Endothelial cell (in vitro differentiated cells): ENCODE data around the gene KBTBD7. TPM values are rescaled to one million over a fixed set of nuclear protein-coding genes. Genes with fewer than 3 reads are reported as not detected.

Experiments used
- DNase-seq: peaks from one replicate; pipeline ENCODE4 v3.0.0; 2021; ENCODE audit warnings: low spot score
- H3K27ac Mint-ChIP-seq: one replicate; pipeline ENCODE4 v1.8.0; 2021; ENCODE audit warnings: mixed read lengths, inconsistent platforms; ENCODE audit not compliant: unreplicated experiment
- H3K27me3 Mint-ChIP-seq: one replicate; pipeline ENCODE4 v1.8.0; 2021; ENCODE audit warnings: mild to moderate bottlenecking, moderate library complexity, mixed read lengths, inconsistent platforms; ENCODE audit not compliant: unreplicated experiment
- H3K36me3 Mint-ChIP-seq: one replicate; pipeline ENCODE4 v1.8.0; 2021; ENCODE audit warnings: mild to moderate bottlenecking, low read depth, mixed read lengths, inconsistent platforms; ENCODE audit not compliant: unreplicated experiment
- H3K4me1 Mint-ChIP-seq: one replicate; pipeline ENCODE4 v1.8.0; 2021; ENCODE audit warnings: mild to moderate bottlenecking, mixed read lengths, inconsistent platforms; ENCODE audit not compliant: unreplicated experiment
- H3K4me3 Mint-ChIP-seq: one replicate; pipeline ENCODE4 v1.8.0; 2021; ENCODE audit warnings: mild to moderate bottlenecking, mixed read lengths, inconsistent platforms; ENCODE audit not compliant: unreplicated experiment
- H3K9me3 Mint-ChIP-seq: one replicate; pipeline ENCODE4 v1.8.0; 2021; ENCODE audit warnings: mixed read lengths, inconsistent platforms; ENCODE audit not compliant: unreplicated experiment
- total RNA-seq: library from RNA; stranded (reverse); fragmentation: NEBNext Ultra II Directional; extraction: Animal tissue kit (Norgen Biotek cat#: 25700); gene quantifications from one replicate; pipeline ENCODE4 v1.2.1, GENCODE V29; 2021; ENCODE audit not compliant: unreplicated experiment
- TF ChIP-seq, protein P1 (sequence below): fragments of 200-600 bp; sonication (generic); IDR thresholded peaks from one replicate; pipeline ENCODE4 v1.5.0; 2021; ENCODE audit warnings: antibody characterized with exemption; ENCODE audit not compliant: unreplicated experiment

The KBTBD7 gene
- total RNA-seq, 1 donor from 2014 or later, result 9.0 TPM

DNA sequence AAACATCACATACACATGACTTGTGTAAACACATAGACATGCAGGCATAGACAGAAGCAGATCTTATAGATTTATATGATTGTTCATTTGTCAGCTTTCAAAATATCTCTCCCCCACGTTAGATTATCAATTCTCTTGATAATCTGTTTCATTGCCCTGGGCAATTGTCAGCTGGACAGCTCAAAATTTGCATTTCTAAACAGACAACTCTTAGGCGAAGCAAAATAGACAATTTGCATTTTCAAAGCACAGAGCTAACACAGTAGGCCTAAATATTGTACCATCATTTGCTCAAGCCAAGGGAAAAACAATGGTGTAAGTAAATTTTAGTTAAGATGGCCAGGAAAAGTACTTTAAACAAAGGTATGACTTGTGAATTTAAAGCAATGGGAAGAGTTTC lies 37.7 kb downstream of the KBTBD7 start:
- Mint-ChIP-seq H3K4me3 (no peak overlapping the region), H3K9me3 (no peaks in the 10 kb centered on the region), H3K27me3 (no peaks in the 10 kb centered on the region), H3K27ac (no peak overlapping the region), H3K4me1 (no peaks in the 10 kb centered on the region), H3K36me3 (no peaks in the 10 kb centered on the region)
- DNase-seq, result no peak
- TF ChIP-seq, protein P1, sequence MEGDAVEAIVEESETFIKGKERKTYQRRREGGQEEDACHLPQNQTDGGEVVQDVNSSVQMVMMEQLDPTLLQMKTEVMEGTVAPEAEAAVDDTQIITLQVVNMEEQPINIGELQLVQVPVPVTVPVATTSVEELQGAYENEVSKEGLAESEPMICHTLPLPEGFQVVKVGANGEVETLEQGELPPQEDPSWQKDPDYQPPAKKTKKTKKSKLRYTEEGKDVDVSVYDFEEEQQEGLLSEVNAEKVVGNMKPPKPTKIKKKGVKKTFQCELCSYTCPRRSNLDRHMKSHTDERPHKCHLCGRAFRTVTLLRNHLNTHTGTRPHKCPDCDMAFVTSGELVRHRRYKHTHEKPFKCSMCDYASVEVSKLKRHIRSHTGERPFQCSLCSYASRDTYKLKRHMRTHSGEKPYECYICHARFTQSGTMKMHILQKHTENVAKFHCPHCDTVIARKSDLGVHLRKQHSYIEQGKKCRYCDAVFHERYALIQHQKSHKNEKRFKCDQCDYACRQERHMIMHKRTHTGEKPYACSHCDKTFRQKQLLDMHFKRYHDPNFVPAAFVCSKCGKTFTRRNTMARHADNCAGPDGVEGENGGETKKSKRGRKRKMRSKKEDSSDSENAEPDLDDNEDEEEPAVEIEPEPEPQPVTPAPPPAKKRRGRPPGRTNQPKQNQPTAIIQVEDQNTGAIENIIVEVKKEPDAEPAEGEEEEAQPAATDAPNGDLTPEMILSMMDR, result no peak

DNA sequence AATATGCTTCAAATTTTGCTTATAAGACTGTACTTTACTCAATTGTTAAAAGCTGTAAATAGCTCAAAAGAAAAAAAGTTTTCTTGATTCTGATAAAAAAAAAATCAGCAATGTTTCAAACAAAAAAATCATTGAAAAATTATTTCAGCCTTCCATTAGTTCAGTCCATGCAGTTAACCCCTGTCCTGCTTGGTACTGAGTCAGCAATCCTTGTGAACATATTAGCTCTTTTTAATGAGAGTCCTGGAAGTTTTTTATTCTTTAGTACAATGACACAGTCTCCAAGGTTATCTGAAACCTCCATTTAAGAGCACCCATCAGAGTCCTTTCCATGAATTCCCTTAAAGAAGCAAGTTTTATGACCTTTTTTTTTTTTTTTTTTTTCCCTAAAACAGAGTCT lies 40.3 kb downstream of the KBTBD7 start:
- no peak overlapping the region for H3K4me3 Mint-ChIP-seq
- H3K27me3 Mint-ChIP-seq, result peaks cover 2% of the 10 kb centered on the region
- TF ChIP-seq, protein P1, result no peak
- H3K4me1 Mint-ChIP-seq, result no peaks in the 10 kb centered on the region
- H3K36me3 Mint-ChIP-seq, result peaks cover 18% of the 10 kb centered on the region
- peaks cover 16% of the 10 kb centered on the region for H3K9me3 Mint-ChIP-seq
- DNase-seq, result no peak
- H3K27ac Mint-ChIP-seq, result no peak overlapping the region

DNA sequence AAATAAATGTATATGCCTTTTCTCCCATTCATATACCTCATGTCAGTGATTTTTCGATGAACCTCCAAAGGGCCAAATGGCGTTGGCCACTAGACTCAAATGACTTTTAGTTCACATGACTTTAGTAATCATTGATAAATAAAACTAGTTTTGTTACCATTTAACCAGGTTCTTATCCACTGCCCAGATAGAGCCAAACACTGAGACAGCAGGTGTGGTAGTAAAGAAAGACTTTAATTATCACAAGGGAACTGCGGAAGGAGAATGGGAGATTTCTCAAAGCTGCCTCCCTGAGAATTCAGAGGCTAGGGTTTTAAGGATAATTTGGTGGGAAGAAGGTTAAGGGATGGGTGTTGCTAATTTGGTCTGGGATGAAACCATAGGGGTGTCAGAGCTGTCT lies 42.4 kb downstream of the KBTBD7 start:
- Mint-ChIP-seq H3K27ac (no peak overlapping the region), H3K9me3 (peaks cover 31% of the 10 kb centered on the region), H3K27me3 (peaks cover 4% of the 10 kb centered on the region), H3K36me3 (peaks cover 36% of the 10 kb centered on the region), H3K4me3 (no peak overlapping the region), H3K4me1 (no peaks in the 10 kb centered on the region)
- DNase-seq, result no peak
- TF ChIP-seq, protein P1, result no peak

DNA sequence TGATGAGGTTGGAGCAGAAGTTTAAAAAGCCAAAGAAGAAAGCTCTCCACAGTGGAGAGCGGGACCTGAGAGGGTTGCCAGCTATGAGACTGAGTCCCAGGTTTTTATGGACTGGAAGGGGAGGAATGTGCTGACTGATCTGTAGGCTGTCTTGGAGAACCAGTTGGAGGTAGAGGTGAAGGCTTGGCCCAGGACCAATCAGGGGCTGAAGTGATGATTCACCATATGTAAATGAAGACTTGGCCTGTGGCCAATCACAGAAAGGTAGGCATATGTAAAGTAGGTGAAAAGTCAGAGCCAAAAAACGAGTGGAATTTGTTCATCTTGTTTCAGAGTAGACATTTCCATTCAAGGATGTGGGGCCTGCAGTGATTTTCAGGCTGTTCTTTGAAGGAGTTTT lies 44.3 kb downstream of the KBTBD7 start:
- Mint-ChIP-seq H3K4me3 (no peak overlapping the region), H3K9me3 (peaks cover 31% of the 10 kb centered on the region)
- TF ChIP-seq, protein P1, result no peak

DNA sequence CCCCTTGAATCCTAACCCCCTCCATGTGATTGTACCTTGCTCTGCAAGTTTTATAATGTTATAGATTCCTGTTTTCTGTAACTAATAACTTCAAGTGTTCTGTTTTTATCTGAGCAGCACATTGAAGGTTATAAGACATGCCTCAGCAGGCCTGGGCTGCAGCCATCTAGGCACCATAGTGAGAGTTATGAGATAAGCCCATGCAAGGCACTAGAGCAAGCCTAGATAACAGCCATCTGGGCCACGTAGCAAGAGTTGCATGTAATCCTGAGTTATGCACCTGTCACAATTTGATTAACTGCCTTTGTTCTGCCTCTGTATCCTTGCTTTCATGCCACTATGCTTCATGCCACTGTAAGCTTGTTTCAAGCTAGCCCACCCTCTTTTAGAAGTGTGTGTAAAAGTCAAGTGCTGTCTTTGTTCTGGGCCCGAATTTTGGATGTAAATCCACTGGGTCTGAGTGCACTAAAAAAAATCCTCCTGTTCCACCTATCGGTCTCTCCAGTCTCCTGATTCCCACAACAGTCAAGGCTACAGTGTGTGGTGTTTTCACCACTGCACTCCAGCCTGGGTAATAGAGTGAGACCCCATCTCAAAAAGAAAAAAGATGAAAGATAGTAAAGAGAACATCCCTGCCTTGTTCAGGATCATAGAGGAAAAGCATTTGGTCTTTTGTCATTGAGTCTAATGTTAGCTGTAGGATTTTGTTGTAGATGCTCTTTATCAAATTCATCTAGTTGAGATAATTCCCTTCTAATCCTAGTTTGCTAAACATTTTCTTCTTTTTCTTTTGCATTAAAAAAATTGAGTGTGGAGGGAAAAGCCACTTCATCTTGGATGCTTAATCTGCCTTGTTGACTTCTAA lies 45.7 kb downstream of the KBTBD7 start:
- Mint-ChIP-seq H3K27me3 (peaks cover 4% of the 10 kb centered on the region), H3K9me3 (peaks cover 31% of the 10 kb centered on the region), H3K4me1 (no peaks in the 10 kb centered on the region), H3K4me3 (peak overlapping the region; percentile 78), H3K27ac (no peak overlapping the region), H3K36me3 (peaks cover 36% of the 10 kb centered on the region)
- TF ChIP-seq, protein P1, result no peak
- DNase-seq, result no peak

More for the DNA sequence above, 44.3 kb downstream of the KBTBD7 start:
- no peak for DNase-seq
- Mint-ChIP-seq H3K27me3 (peaks cover 4% of the 10 kb centered on the region), H3K4me1 (no peaks in the 10 kb centered on the region), H3K27ac (no peak overlapping the region), H3K36me3 (peaks cover 36% of the 10 kb centered on the region)
